Nephron (organoid): ENCODE data around the gene SLPI.

Source experiments
- H3K27ac Mint-ChIP-seq, 3 experiments: 2 replicates each; pipeline ENCODE4 v1.8.0; 2020; ENCODE audit warnings: mixed read lengths in 3 of 3, mild to moderate bottlenecking in 2 of 3, moderate library complexity in 1 of 3
- H3K27me3 Mint-ChIP-seq: 2 replicates; pipeline ENCODE4 v1.8.0; 2021; ENCODE audit warnings: low read depth, mild to moderate bottlenecking, moderate library complexity, mixed read lengths
- H3K36me3 Mint-ChIP-seq: 2 replicates; pipeline ENCODE4 v1.8.0; 2020; ENCODE audit warnings: low read depth, mixed read lengths
- H3K4me1 Mint-ChIP-seq: 2 replicates; pipeline ENCODE4 v1.8.0; 2020; ENCODE audit warnings: mixed read lengths
- H3K4me3 Mint-ChIP-seq, 3 experiments: 2 replicates each; pipeline ENCODE4 v1.8.0; 2020; ENCODE audit warnings: mild to moderate bottlenecking in 3 of 3, mixed read lengths in 3 of 3, moderate library complexity in 2 of 3
- H3K9me3 Mint-ChIP-seq: 2 replicates; pipeline ENCODE4 v1.8.0; 2020; ENCODE audit warnings: mixed read lengths
- CTCF ChIP-seq, 3 experiments: fragments of 200-600 bp; sonication (generic); IDR thresholded peaks; one replicate each; pipeline ENCODE4 v1.5.0; 2021; ENCODE audit warnings: antibody characterized with exemption in 3 of 3; ENCODE audit not compliant: unreplicated experiment in 3 of 3

Gene SLPI

GRCh38 chr20:45254383-45255262 is at the start of gene SLPI:
SLPI (minus strand) TSS chr20:45254564; CDS start chr20:45254543, 21 bp downstream.
- TF ChIP-seq CTCF (IDR thresholded peaks at IDR 0.05; ENCODE audit: unreplicated experiment in 3 of 3), result no peak
- Mint-ChIP-seq H3K27ac (no peak within 1 kb of the TSS), H3K27me3 (peaks cover 7% of the 10 kb centered on the region), H3K4me3 (no peak within 1 kb of the TSS), H3K36me3 (no peaks in the 10 kb centered on the region), H3K9me3 (no peaks in the 10 kb centered on the region), H3K4me1 (no peaks in the 10 kb centered on the region)

GRCh38 chr20:45303586-45304463 is 49.5 kb upstream of the SLPI start:
- H3K36me3 Mint-ChIP-seq, result no peaks in the 10 kb centered on the region
- peaks cover 7% of the 10 kb centered on the region for H3K4me1 Mint-ChIP-seq
- H3K4me3 Mint-ChIP-seq, result no peak overlapping the region
- no peak overlapping the region for H3K27ac Mint-ChIP-seq
- TF ChIP-seq CTCF (IDR thresholded peaks at IDR 0.05; ENCODE audit: unreplicated experiment in 3 of 3), result no peak
- no peaks in the 10 kb centered on the region for H3K9me3 Mint-ChIP-seq
- peaks cover 36% of the 10 kb centered on the region for H3K27me3 Mint-ChIP-seq

GRCh38 chr20:45301824-45302271 is 47.5 kb upstream of the SLPI start:
- TF ChIP-seq CTCF (IDR thresholded peaks at IDR 0.05; ENCODE audit: unreplicated experiment in 3 of 3), result no peak
- Mint-ChIP-seq H3K36me3 (no peaks in the 10 kb centered on the region), H3K27me3 (peaks cover 22% of the 10 kb centered on the region), H3K4me1 (peaks cover 7% of the 10 kb centered on the region), H3K27ac (no peak overlapping the region), H3K4me3 (no peak overlapping the region), H3K9me3 (no peaks in the 10 kb centered on the region)

GRCh38 chr20:45300961-45301360 is 46.6 kb upstream of the SLPI start:
- H3K36me3 Mint-ChIP-seq, result no peaks in the 10 kb centered on the region
- H3K4me1 Mint-ChIP-seq, result peaks cover 7% of the 10 kb centered on the region
- TF ChIP-seq CTCF (IDR thresholded peaks at IDR 0.05; ENCODE audit: unreplicated experiment in 3 of 3), result peak in 2 of 3 experiments; percentile 20 to 24
- no peak overlapping the region for H3K4me3 Mint-ChIP-seq
- peaks cover 19% of the 10 kb centered on the region for H3K27me3 Mint-ChIP-seq
- H3K9me3 Mint-ChIP-seq, result no peaks in the 10 kb centered on the region
- H3K27ac Mint-ChIP-seq, result no peak overlapping the region

GRCh38 chr20:45299786-45300185 is 45.4 kb upstream of the SLPI start:
- no peak overlapping the region for H3K4me3 Mint-ChIP-seq
- peaks cover under 1% of the 10 kb centered on the region for H3K9me3 Mint-ChIP-seq
- no peak overlapping the region for H3K27ac Mint-ChIP-seq
- H3K36me3 Mint-ChIP-seq, result no peaks in the 10 kb centered on the region
- H3K27me3 Mint-ChIP-seq, result peaks cover 12% of the 10 kb centered on the region
- H3K4me1 Mint-ChIP-seq, result peaks cover 7% of the 10 kb centered on the region
- no peak for TF ChIP-seq CTCF (IDR thresholded peaks at IDR 0.05; ENCODE audit: unreplicated experiment in 3 of 3)
